ENCODE results near the gene RAB23. TPM values are rescaled to one million over a fixed set of nuclear protein-coding genes. Genes with fewer than 3 reads are reported as not detected.

The RAB23 gene
- total and polyA plus RNA-seq, 3 donors from 2014 or later, result 5.6 to 11.8 (median 6.0) TPM

GRCh38 chr6:57141451-57142177 lies 80.5 kb downstream of the RAB23 start:
- intact Hi-C loops (cut with DNase I; ENCODE audit: low total_unique reads), result no loop called here
- H3K27me3 ChIP-seq, result no peaks in the 10 kb centered on the region
- no peak for TF ChIP-seq POLR2A (IDR thresholded peaks at IDR 0.05)
- TF ChIP-seq CTCF (IDR thresholded peaks at IDR 0.05), result no peak
- DNase-seq, result no peak
- no peak overlapping the region for H3K27ac ChIP-seq
- no peaks in the 10 kb centered on the region for H3K4me1 ChIP-seq
- no peak overlapping the region for H3K4me3 ChIP-seq
- WGBS, 2 donors, result 77 to 81% methylated on average over 4 of the region's 4 CpGs
- H3K36me3 ChIP-seq (ENCODE audit: low read depth, missing control alignments), result no peaks in the 10 kb centered on the region
- H3K9me3 ChIP-seq, result no peaks in the 10 kb centered on the region

- TF ChIP-seq POLR2A (IDR thresholded peaks at IDR 0.05) (no peak), CTCF (IDR thresholded peaks at IDR 0.05) (no peak)
- intact Hi-C loops (cut with DNase I; ENCODE audit: low total_unique reads), result no loop called here
- Histone ChIP-seq H3K4me1 (no peaks in the 10 kb centered on the region), H3K27me3 (no peaks in the 10 kb centered on the region), H3K9me3 (no peaks in the 10 kb centered on the region), H3K36me3 (ENCODE audit: low read depth, missing control alignments) (no peaks in the 10 kb centered on the region), H3K4me3 (no peak overlapping the region), H3K27ac (no peak overlapping the region)
- 93 to 96% methylated on average over 11 of the region's 11 CpGs for whole genome bisulfite sequencing, 2 donors
- DNase-seq, result no peak
These were observed 84.1 kb downstream of the RAB23 start for GRCh38 chr6:57138026-57138425.

GRCh38 chr6:57137350-57137749 lies 84.8 kb downstream of the RAB23 start:
- no peak for DNase-seq
- Histone ChIP-seq H3K27ac (no peak overlapping the region), H3K36me3 (ENCODE audit: low read depth, missing control alignments) (no peaks in the 10 kb centered on the region), H3K4me3 (no peak overlapping the region), H3K27me3 (no peaks in the 10 kb centered on the region), H3K4me1 (no peaks in the 10 kb centered on the region), H3K9me3 (no peaks in the 10 kb centered on the region)
- 90 to 94% methylated on average over 2 of the region's 2 CpGs for WGBS, 2 donors
- intact Hi-C loops (cut with DNase I; ENCODE audit: low total_unique reads), result no loop called here
- no peak for TF ChIP-seq POLR2A (IDR thresholded peaks at IDR 0.05)
- no peak for TF ChIP-seq CTCF (IDR thresholded peaks at IDR 0.05)

Other genes starting within 250 kb of the RAB23 start
- 10 to 100 TPM; 11.0 to 12.7 TPM for gene KIAA1586, start 175.6 kb downstream of the RAB23 start, total RNA-seq
- 6.7 TPM for gene KIAA1586, start 175.6 kb downstream of the RAB23 start, polyA plus RNA-seq (ENCODE audit: insufficient read depth, low read depth, low replicate concordance)
- gene ZNF451, start 132.1 kb downstream of the RAB23 start, total RNA-seq, result 100 to 1,000 TPM in 1 of 2 donors, 10 to 100 TPM in 1; 70.1 to 106 TPM
- 68.1 TPM for gene ZNF451, start 132.1 kb downstream of the RAB23 start, polyA plus RNA-seq (ENCODE audit: insufficient read depth, low read depth, low replicate concordance)
- gene BAG2, start 50.0 kb downstream of the RAB23 start, total RNA-seq, result 1 to 10 TPM; 5.3 to 6.1 TPM
- 12.6 TPM for gene BAG2, start 50.0 kb downstream of the RAB23 start, polyA plus RNA-seq (ENCODE audit: insufficient read depth, low read depth, low replicate concordance)
- gene PRIM2, start 95.3 kb upstream of the RAB23 start, total RNA-seq, result 10 to 100 TPM; 11.1 to 13.2 TPM
- 11.0 TPM for gene PRIM2, start 95.3 kb upstream of the RAB23 start, polyA plus RNA-seq (ENCODE audit: insufficient read depth, low read depth, low replicate concordance)